ENCODE measurements around the gene SCFD2.

SCFD2 gene

GRCh38 chr4:52866734-52867133 is 499.1 kb downstream of the SCFD2 start:
- DNase-seq, result no peak

GRCh38 chr4:52865300-52865699 is 500.6 kb downstream of the SCFD2 start:
- DNase-seq, result no peak

GRCh38 chr4:52864793-52865192 is 501.1 kb downstream of the SCFD2 start:
- no peak for DNase-seq

GRCh38 chr4:52863324-52863723 is 502.5 kb downstream of the SCFD2 start:
- no peak for DNase-seq

GRCh38 chr4:52862639-52863161 is 503.2 kb downstream of the SCFD2 start:
- no peak for DNase-seq

- peak; percentile 76 for DNase-seq
These were observed 503.8 kb downstream of the SCFD2 start, which contains the start of gene RASL11B for GRCh38 chr4:52861879-52862616. Gene RASL11B (plus strand): TSS chr4:52862317. CDS start chr4:52862508, 191 bp downstream.

- no peak for DNase-seq
These were observed 504.6 kb downstream of the SCFD2 start for GRCh38 chr4:52861171-52861823.

GRCh38 chr4:52860361-52860760 is 505.5 kb downstream of the SCFD2 start:
- no peak for DNase-seq

- no peak for DNase-seq
These were observed 509.1 kb downstream of the SCFD2 start for GRCh38 chr4:52856801-52857200.

GRCh38 chr4:52853351-52853750 is 512.5 kb downstream of the SCFD2 start:
- DNase-seq, result no peak

- no peak for DNase-seq
These were observed 513.1 kb downstream of the SCFD2 start for GRCh38 chr4:52852711-52853110.

- DNase-seq, result no peak
These were observed 513.8 kb downstream of the SCFD2 start for GRCh38 chr4:52852041-52852440.

- no peak for DNase-seq
These were observed 515.3 kb downstream of the SCFD2 start for GRCh38 chr4:52850406-52851124.

- no peak for DNase-seq
These were observed 517.6 kb downstream of the SCFD2 start for GRCh38 chr4:52848254-52848653.

- no peak for DNase-seq
These were observed 519.4 kb downstream of the SCFD2 start for GRCh38 chr4:52846502-52846901.

GRCh38 chr4:52844596-52844995 is 521.3 kb downstream of the SCFD2 start:
- no peak for DNase-seq

- no peak for DNase-seq
These were observed 521.9 kb downstream of the SCFD2 start for GRCh38 chr4:52843958-52844357.

- no peak for DNase-seq
These were observed 522.5 kb downstream of the SCFD2 start for GRCh38 chr4:52843351-52843750.

- no peak for DNase-seq
These were observed 523.1 kb downstream of the SCFD2 start for GRCh38 chr4:52842792-52843191.

- no peak for DNase-seq
These were observed 524.0 kb downstream of the SCFD2 start for GRCh38 chr4:52841682-52842456.

- DNase-seq, result peak; percentile 26
These were observed 525.1 kb downstream of the SCFD2 start for GRCh38 chr4:52840531-52841370.

Data from NCI-H526 treated with DMSO at 0.1 percent for 48 hours (cell line).